Trophoblast cell (in vitro differentiated cells and primary cell): ENCODE data around the gene YIPF1.

Source experiments
- DNase-seq, 2 donors: peaks; one replicate each; pipeline ENCODE4 v3.0.0-alpha.2; 2016
- H2AFZ ChIP-seq: 2 replicates; pipeline ENCODE4 v1.6.1; 2013; ENCODE audit warnings: low read length, moderate library complexity, mild to moderate bottlenecking; ENCODE audit not compliant: insufficient read depth, poor library complexity
- H2AK5ac ChIP-seq: 2 replicates; pipeline ENCODE4 v1.6.1; 2013; ENCODE audit warnings: mild to moderate bottlenecking, low read length
- H2BK120ac ChIP-seq: 2 replicates; pipeline ENCODE4 v1.6.1; 2013; ENCODE audit warnings: low read length, mild to moderate bottlenecking, moderate library complexity; ENCODE audit not compliant: insufficient read depth, poor library complexity
- H2BK12ac ChIP-seq: 2 replicates; pipeline ENCODE4 v1.6.1; 2013; ENCODE audit warnings: mild to moderate bottlenecking, low read length, moderate library complexity
- H2BK5ac ChIP-seq: 2 replicates; pipeline ENCODE4 v1.6.1; 2013; ENCODE audit warnings: low read length, low read depth, moderate library complexity, mild to moderate bottlenecking; ENCODE audit not compliant: poor library complexity
- H3K14ac ChIP-seq: 2 replicates; pipeline ENCODE4 v1.6.1; 2013; ENCODE audit warnings: mild to moderate bottlenecking, low read length
- H3K18ac ChIP-seq: 2 replicates; pipeline ENCODE4 v1.6.1; 2013; ENCODE audit warnings: mild to moderate bottlenecking, low read length
- H3K23ac ChIP-seq: 2 replicates; pipeline ENCODE4 v1.6.1; 2013; ENCODE audit warnings: low read length
- H3K27ac ChIP-seq: 2 replicates; pipeline ENCODE4 v1.5.1; 2013; ENCODE audit warnings: low read depth, mild to moderate bottlenecking, inconsistent platforms, low read length, moderate library complexity
- H3K27me3 ChIP-seq: 2 replicates; pipeline ENCODE4 v1.6.1; 2013; ENCODE audit warnings: inconsistent platforms, mild to moderate bottlenecking, low read length, moderate library complexity; ENCODE audit not compliant: insufficient read depth
- H3K36me3 ChIP-seq, 2 experiments: 1 replicate in 1 of 2; 2 replicates in 1 of 2; pipeline ENCODE4 v1.6.1; 2013; ENCODE audit warnings: low read length in 2 of 2, mild to moderate bottlenecking in 2 of 2, moderate library complexity in 1 of 2; ENCODE audit not compliant: insufficient read depth in 2 of 2, control insufficient read depth in 1 of 2
- H3K4ac ChIP-seq: 2 replicates; pipeline ENCODE4 v1.6.1; 2013; ENCODE audit warnings: low read depth, mild to moderate bottlenecking, low read length, moderate library complexity
- H3K4me1 ChIP-seq, 2 experiments: 1 replicate in 1 of 2; 2 replicates in 1 of 2; pipeline ENCODE4 v1.6.1; 2013; ENCODE audit warnings: low read length in 2 of 2, mild to moderate bottlenecking in 2 of 2, moderate library complexity in 1 of 2; ENCODE audit not compliant: insufficient read depth in 2 of 2, control insufficient read depth in 1 of 2
- H3K4me2 ChIP-seq: 2 replicates; pipeline ENCODE4 v1.6.1; 2013; ENCODE audit warnings: inconsistent platforms, mild to moderate bottlenecking, low read length, moderate library complexity
- H3K4me3 ChIP-seq: 2 replicates; pipeline ENCODE4 v1.5.1; 2013; ENCODE audit warnings: mild to moderate bottlenecking, low read depth, low read length, inconsistent platforms
- H3K79me1 ChIP-seq: one replicate; pipeline ENCODE4 v1.6.1; 2013; ENCODE audit warnings: low read length
- H3K79me2 ChIP-seq: 2 replicates; pipeline ENCODE4 v1.6.1; 2013; ENCODE audit warnings: low read length, mild to moderate bottlenecking; ENCODE audit not compliant: control insufficient read depth, insufficient read depth, poor library complexity
- H3K9ac ChIP-seq: 2 replicates; pipeline ENCODE4 v1.6.1; 2013; ENCODE audit warnings: mild to moderate bottlenecking, low read length
- H3K9me3 ChIP-seq: 2 replicates; pipeline ENCODE4 v1.6.1; 2013; ENCODE audit warnings: low read depth, mild to moderate bottlenecking, control low read depth, inconsistent platforms, low read length; ENCODE audit not compliant: insufficient read depth
- H4K12ac ChIP-seq: 2 replicates; pipeline ENCODE4 v1.6.1; 2013; ENCODE audit warnings: low read depth, mild to moderate bottlenecking, low read length, moderate library complexity
- H4K8ac ChIP-seq: 2 replicates; pipeline ENCODE4 v1.6.1; 2013; ENCODE audit warnings: low read depth, mild to moderate bottlenecking, low read length, moderate library complexity
- H4K91ac ChIP-seq: one replicate; pipeline ENCODE4 v1.6.1; 2013; ENCODE audit warnings: low read depth, mild to moderate bottlenecking, low read length, moderate library complexity
- WGBS: extraction: QIAGEN DNeasy Blood & Tissue Kit; methylation state at CpG from one replicate; pipeline ENCODE4 v1.1.7; 2013; ENCODE audit warnings: missing lambda C conversion rate; ENCODE audit not compliant: insufficient read length, insufficient coverage; ENCODE audit errors: extremely low coverage; 5-methylcytosine and 5-hydroxymethylcytosine counted together

The YIPF1 gene

DNA sequence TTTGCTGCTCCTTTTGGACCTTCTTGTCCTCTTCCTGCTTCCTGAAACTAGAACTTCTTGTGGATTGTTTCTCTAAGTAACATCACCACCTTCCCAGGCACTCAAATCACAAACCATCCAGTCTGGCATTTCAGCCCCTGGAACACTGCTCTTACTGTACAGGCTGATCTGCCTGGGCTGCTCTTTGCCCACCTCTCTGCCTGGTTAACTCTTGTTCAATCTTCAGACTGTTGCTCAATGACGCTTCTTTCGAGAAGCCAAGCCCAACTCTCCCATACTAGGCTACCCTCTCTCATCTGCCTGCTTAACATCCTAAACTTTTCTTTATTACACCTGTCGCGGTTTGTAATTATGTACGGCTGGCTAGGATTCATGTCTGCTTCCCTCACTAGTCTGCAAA, 5.0 kb upstream of the YIPF1 start:
- H3K23ac ChIP-seq = no peak overlapping the region
- no peak overlapping the region for H3K4ac ChIP-seq
- H3K18ac ChIP-seq = no peak overlapping the region
- H4K12ac ChIP-seq = no peak overlapping the region
- H3K4me2 ChIP-seq = no peak overlapping the region
- no peaks in the 10 kb centered on the region for H3K79me1 ChIP-seq
- no peaks in the 10 kb centered on the region for H3K79me2 ChIP-seq
- H3K4me3 ChIP-seq = no peak overlapping the region
- H3K36me3 ChIP-seq = no peaks in the 10 kb centered on the region
- no peak overlapping the region for H3K27ac ChIP-seq
- no peak overlapping the region for H4K8ac ChIP-seq
- H3K27me3 ChIP-seq = no peaks in the 10 kb centered on the region
- no peak overlapping the region for H2BK12ac ChIP-seq
- H3K9me3 ChIP-seq = no peaks in the 10 kb centered on the region
- H4K91ac ChIP-seq = no peak overlapping the region
- no CpG with 5 or more reads among the region's 5 CpGs for WGBS
- no peak for DNase-seq
- H3K4me1 ChIP-seq = peaks cover 0 to 5% of the 10 kb centered on the region in 2 experiments
- H2BK120ac ChIP-seq = no peak overlapping the region
- H3K9ac ChIP-seq = no peak overlapping the region
- H2AK5ac ChIP-seq = no peak overlapping the region
- no peak overlapping the region for H2AFZ ChIP-seq
- no peak overlapping the region for H2BK5ac ChIP-seq
- no peak overlapping the region for H3K14ac ChIP-seq

DNA sequence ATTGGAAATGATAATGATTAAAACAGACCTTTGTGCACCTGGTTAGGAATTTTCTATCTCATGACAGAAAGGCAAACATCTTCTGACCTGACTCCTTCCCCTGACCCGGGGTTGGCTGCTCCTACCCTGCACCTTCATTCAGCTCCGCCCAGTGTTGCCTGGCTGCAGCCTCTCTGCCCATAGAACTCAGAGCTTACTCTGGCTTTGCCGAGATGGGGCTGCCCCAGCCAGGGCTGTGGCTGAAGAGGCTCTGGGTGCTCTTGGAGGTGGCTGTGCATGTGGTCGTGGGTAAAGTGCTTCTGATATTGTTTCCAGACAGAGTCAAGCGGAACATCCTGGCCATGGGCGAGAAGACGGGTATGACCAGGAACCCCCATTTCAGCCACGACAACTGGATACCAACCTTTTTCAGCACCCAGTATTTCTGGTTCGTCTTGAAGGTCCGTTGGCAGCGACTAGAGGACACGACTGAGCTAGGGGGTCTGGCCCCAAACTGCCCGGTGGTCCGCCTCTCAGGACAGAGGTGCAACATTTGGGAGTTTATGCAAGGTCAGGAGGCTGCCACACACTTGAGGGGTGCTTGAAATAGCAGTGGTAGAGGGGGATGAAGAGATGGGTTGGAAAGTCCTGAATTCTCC, 4.5 kb upstream of the YIPF1 start, which contains the start of gene DIO1:
DIO1 (plus strand) TSS at position 189 of the 638 bp plus-strand sequence; CDS start at position 213, 24 bp downstream.
- peaks cover 3% of the 10 kb centered on the region for H3K79me1 ChIP-seq
- H2AK5ac ChIP-seq = no peak within 1 kb of the TSS
- H3K4ac ChIP-seq = no peak within 1 kb of the TSS
- H3K27me3 ChIP-seq = no peaks in the 10 kb centered on the region
- H4K12ac ChIP-seq = no peak within 1 kb of the TSS
- H3K4me1 ChIP-seq = peaks cover 0 to 7% of the 10 kb centered on the region in 2 experiments
- H4K91ac ChIP-seq = no peak within 1 kb of the TSS
- no peak within 1 kb of the TSS for H2BK12ac ChIP-seq
- no peak within 1 kb of the TSS for H2BK5ac ChIP-seq
- no peak within 1 kb of the TSS for H3K14ac ChIP-seq
- H2BK120ac ChIP-seq = no peak within 1 kb of the TSS
- no CpG with 5 or more reads among the region's 14 CpGs for whole genome bisulfite sequencing
- no peaks in the 10 kb centered on the region for H3K9me3 ChIP-seq
- H4K8ac ChIP-seq = no peak within 1 kb of the TSS
- no peak within 1 kb of the TSS for H3K9ac ChIP-seq
- H3K79me2 ChIP-seq = peaks cover 3% of the 10 kb centered on the region
- no peak within 1 kb of the TSS for H3K4me3 ChIP-seq
- H3K36me3 ChIP-seq = no peaks in the 10 kb centered on the region
- H3K23ac ChIP-seq = no peak within 1 kb of the TSS
- no peak within 1 kb of the TSS for H2AFZ ChIP-seq
- no peak for DNase-seq
- H3K18ac ChIP-seq = no peak within 1 kb of the TSS
- no peak within 1 kb of the TSS for H3K27ac ChIP-seq
- no peak within 1 kb of the TSS for H3K4me2 ChIP-seq

DNA sequence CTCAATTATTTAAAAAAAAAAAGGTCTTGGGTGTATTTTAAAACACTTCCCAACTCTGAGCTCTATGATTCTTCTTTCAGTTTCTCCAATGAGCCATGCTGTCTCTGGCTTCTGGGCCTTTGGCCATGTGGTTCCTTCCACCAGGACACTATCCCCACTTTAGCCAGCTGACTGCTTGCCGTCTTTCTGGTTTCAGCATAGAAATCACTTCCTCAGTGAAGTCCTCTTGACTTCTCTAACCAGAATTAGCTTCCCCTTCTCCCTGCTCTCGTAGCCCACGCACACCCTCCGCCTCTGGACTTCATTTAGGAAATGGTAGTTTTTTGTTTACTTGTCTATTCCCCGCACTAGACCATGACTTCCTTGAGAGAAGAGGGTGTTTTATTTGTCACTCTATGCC, 3.3 kb upstream of the YIPF1 start:
- Histone ChIP-seq H3K18ac (no peak overlapping the region), H4K12ac (no peak overlapping the region), H3K4me2 (no peak overlapping the region), H3K14ac (no peak overlapping the region), H3K23ac (no peak overlapping the region), H2AK5ac (no peak overlapping the region), H3K9me3 (no peaks in the 10 kb centered on the region), H2BK120ac (no peak overlapping the region), H2AFZ (no peak overlapping the region), H3K79me1 (peaks cover 3% of the 10 kb centered on the region), H3K27me3 (no peaks in the 10 kb centered on the region), H3K4me3 (no peak overlapping the region), H4K8ac (no peak overlapping the region), H3K4me1 (peaks cover 0 to 8% of the 10 kb centered on the region in 2 experiments), H2BK5ac (no peak overlapping the region), H2BK12ac (no peak overlapping the region), H3K36me3 (no peaks in the 10 kb centered on the region), H4K91ac (no peak overlapping the region), H3K4ac (no peak overlapping the region), H3K27ac (no peak overlapping the region), H3K9ac (no peak overlapping the region), H3K79me2 (peaks cover 3% of the 10 kb centered on the region)
- no CpG with 5 or more reads among the region's 5 CpGs for WGBS
- DNase-seq = peak in 1 of 2 donors; percentile 18

DNA sequence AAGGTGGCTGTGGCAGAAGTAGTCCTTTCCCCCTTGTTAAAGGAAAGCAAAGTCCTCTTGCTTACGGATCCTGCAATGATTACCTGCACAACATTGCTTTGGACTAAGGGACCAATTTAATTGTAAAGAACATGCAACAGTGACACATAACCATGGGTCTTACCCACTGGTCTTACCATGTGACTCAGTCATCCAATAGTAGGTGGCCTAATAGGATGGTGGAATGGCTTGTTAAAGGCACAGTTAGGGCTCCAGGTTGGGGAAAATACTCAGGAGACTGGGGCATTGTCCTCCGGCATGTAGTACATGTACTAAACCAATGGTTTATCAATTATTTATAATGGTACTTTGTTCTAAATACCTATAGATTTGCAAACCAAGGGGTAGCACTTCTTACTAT, 2.1 kb upstream of the YIPF1 start:
- no peak overlapping the region for H4K8ac ChIP-seq
- H3K9ac ChIP-seq = no peak overlapping the region
- H3K27me3 ChIP-seq = no peaks in the 10 kb centered on the region
- no peak overlapping the region for H3K4me2 ChIP-seq
- no peak overlapping the region for H4K12ac ChIP-seq
- H3K4ac ChIP-seq = no peak overlapping the region
- peaks cover 2 to 3% of the 10 kb centered on the region in 2 experiments for H3K36me3 ChIP-seq
- H3K27ac ChIP-seq = no peak overlapping the region
- WGBS = no CpG with 5 or more reads among the region's 2 CpGs
- H2AK5ac ChIP-seq = no peak overlapping the region
- H3K23ac ChIP-seq = no peak overlapping the region
- H3K14ac ChIP-seq = no peak overlapping the region
- no peak overlapping the region for H2BK120ac ChIP-seq
- H3K79me1 ChIP-seq = peaks cover 3% of the 10 kb centered on the region
- H3K4me3 ChIP-seq = no peak overlapping the region
- H3K18ac ChIP-seq = no peak overlapping the region
- no peaks in the 10 kb centered on the region for H3K9me3 ChIP-seq
- H2AFZ ChIP-seq = no peak overlapping the region
- no peak overlapping the region for H2BK12ac ChIP-seq
- DNase-seq = no peak
- H2BK5ac ChIP-seq = no peak overlapping the region
- H4K91ac ChIP-seq = no peak overlapping the region
- peaks cover 3% of the 10 kb centered on the region for H3K79me2 ChIP-seq
- peaks cover 0 to 8% of the 10 kb centered on the region in 2 experiments for H3K4me1 ChIP-seq
